Measurements from ENCODE around the gene ACP3. TPM values are rescaled to one million over a fixed set of nuclear protein-coding genes. Genes with fewer than 3 reads are reported as not detected.
A peak's percentile ranks its signal among the peaks of the same experiment; 100 is the strongest.
"Not testable (repeated sequence)": the region's sequence is repeated elsewhere in the genome, so short reads cannot be mapped to it uniquely, and the experiment has no call there.

Gene ACP3
- not detected for polyA plus RNA-seq (2013, experiment 1 of 2; ENCODE audit: insufficient read length)
- polyA plus RNA-seq (2013, experiment 2 of 2; ENCODE audit: insufficient read length), result 0.32 TPM

GRCh38 chr3:132317229-132317948, at the start of gene ACP3:
Gene ACP3, plus strand, starts transcription at chr3:132317407. Its CDS starts 50 bp downstream, at chr3:132317457.
- DNase-seq, result peak; percentile 34

GRCh38 chr3:132268956-132269355, 48.3 kb upstream of the ACP3 start:
- DNase-seq, result peak; percentile 7

GRCh38 chr3:132273036-132273435, 44.2 kb upstream of the ACP3 start:
- no peak for DNase-seq

GRCh38 chr3:132276228-132276906, 40.8 kb upstream of the ACP3 start:
- no peak for DNase-seq

GRCh38 chr3:132279030-132279429, 38.2 kb upstream of the ACP3 start:
- DNase-seq, result no peak

GRCh38 chr3:132283440-132283839, 33.8 kb upstream of the ACP3 start:
- no peak for DNase-seq

- DNase-seq, result no peak
Observed at GRCh38 chr3:132283916-132284405, 33.2 kb upstream of the ACP3 start.

- DNase-seq, result no peak
Observed at GRCh38 chr3:132284781-132285619, 32.2 kb upstream of the ACP3 start.

GRCh38 chr3:132285620-132285945, 31.6 kb upstream of the ACP3 start:
- DNase-seq, result no peak

- no peak for DNase-seq
Observed at GRCh38 chr3:132286035-132286434, 31.2 kb upstream of the ACP3 start.

GRCh38 chr3:132288357-132288756, 28.9 kb upstream of the ACP3 start:
- no peak for DNase-seq

- no peak for DNase-seq
Observed at GRCh38 chr3:132289316-132289715, 27.9 kb upstream of the ACP3 start.

- no peak for DNase-seq
Observed at GRCh38 chr3:132290833-132291232, 26.4 kb upstream of the ACP3 start.

GRCh38 chr3:132292042-132292441, 25.2 kb upstream of the ACP3 start:
- DNase-seq, result no peak

GRCh38 chr3:132293251-132293650, 24.0 kb upstream of the ACP3 start:
- DNase-seq, result no peak

- DNase-seq, result no peak
Observed at GRCh38 chr3:132294906-132295305, 22.3 kb upstream of the ACP3 start.

- not testable (repeated sequence) for DNase-seq
Observed at GRCh38 chr3:132303336-132304201, 13.6 kb upstream of the ACP3 start.

GRCh38 chr3:132304351-132304750, 12.9 kb upstream of the ACP3 start:
- DNase-seq, result not testable (repeated sequence)

- not testable (repeated sequence) for DNase-seq
Observed at GRCh38 chr3:132310057-132310456, 7.2 kb upstream of the ACP3 start.

- DNase-seq, result no peak
Observed at GRCh38 chr3:132311316-132311715, 5.9 kb upstream of the ACP3 start.

GRCh38 chr3:132311841-132312240, 5.4 kb upstream of the ACP3 start:
- DNase-seq, result peak; percentile 2

- DNase-seq, result peak; percentile 3
Observed at GRCh38 chr3:132315851-132316250, 1.4 kb upstream of the ACP3 start.
